PC-3 (cell line): ENCODE results near the gene RTTN.

Experiments
- EZH2 ChIP-seq: fragments of 300-600 bp; sonication (generic); IDR thresholded peaks from one replicate; pipeline ENCODE4 v1.6.1; 2017; ENCODE audit warnings: antibody characterized with exemption, mild to moderate bottlenecking, low read length; ENCODE audit not compliant: unreplicated experiment
- TF ChIP-seq, protein P1 (sequence below): fragments of 300-600 bp; sonication (generic); conservative IDR thresholded peaks from 2 replicates; pipeline ENCODE4 v1.5.1; 2017; ENCODE audit warnings: antibody characterized with exemption, low read depth, mild to moderate bottlenecking, low read length

DNA sequence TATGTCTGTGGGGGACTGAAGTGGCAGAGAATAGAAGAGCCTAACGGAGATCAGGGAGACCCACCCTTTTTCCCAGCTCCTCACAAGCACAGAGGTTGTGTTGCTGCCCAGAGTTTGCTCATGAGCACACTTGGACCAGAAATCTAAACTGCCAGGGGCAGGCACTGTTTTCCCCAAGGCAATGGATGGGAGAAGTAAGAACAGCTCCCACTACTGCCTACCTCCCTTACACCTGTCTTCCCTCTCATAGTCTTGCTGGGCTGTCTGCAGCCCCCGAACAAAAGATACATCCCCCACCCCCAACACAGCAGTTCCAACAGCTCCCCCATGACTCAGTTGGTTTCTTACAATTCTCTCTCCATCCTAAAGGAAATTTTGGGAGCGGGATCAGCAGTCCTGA, 209.7 kb downstream of the RTTN start:
- TF ChIP-seq, protein P1, sequence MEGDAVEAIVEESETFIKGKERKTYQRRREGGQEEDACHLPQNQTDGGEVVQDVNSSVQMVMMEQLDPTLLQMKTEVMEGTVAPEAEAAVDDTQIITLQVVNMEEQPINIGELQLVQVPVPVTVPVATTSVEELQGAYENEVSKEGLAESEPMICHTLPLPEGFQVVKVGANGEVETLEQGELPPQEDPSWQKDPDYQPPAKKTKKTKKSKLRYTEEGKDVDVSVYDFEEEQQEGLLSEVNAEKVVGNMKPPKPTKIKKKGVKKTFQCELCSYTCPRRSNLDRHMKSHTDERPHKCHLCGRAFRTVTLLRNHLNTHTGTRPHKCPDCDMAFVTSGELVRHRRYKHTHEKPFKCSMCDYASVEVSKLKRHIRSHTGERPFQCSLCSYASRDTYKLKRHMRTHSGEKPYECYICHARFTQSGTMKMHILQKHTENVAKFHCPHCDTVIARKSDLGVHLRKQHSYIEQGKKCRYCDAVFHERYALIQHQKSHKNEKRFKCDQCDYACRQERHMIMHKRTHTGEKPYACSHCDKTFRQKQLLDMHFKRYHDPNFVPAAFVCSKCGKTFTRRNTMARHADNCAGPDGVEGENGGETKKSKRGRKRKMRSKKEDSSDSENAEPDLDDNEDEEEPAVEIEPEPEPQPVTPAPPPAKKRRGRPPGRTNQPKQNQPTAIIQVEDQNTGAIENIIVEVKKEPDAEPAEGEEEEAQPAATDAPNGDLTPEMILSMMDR = no peak
- no peak for TF ChIP-seq EZH2
